GM23248 (cell line): ENCODE measurements around the gene LHFPL2. TPM values are rescaled to one million over a fixed set of nuclear protein-coding genes. Genes with fewer than 3 reads are reported as not detected.

Experiments used
- DNase-seq: peaks from one replicate; pipeline ENCODE4 v3.0.0-alpha.2; 2015
- H2AFZ ChIP-seq: fragments of 200-600 bp; sonication (generic); 2 replicates; pipeline ENCODE4 v1.6.1; 2016; ENCODE audit warnings: antibody characterized with exemption
- H3F3A ChIP-seq: fragments of 200-600 bp; sonication (generic); 2 replicates; pipeline ENCODE4 v1.6.1; 2016; ENCODE audit warnings: mild to moderate bottlenecking, antibody characterized with exemption, mixed run types; ENCODE audit not compliant: insufficient read depth
- H3K27ac ChIP-seq: fragments of 200-600 bp; sonication (generic); 2 replicates; pipeline ENCODE4 v1.5.1; 2016; ENCODE audit warnings: mild to moderate bottlenecking
- H3K27me3 ChIP-seq: fragments of 200-600 bp; sonication (generic); replicated peaks from 2 replicates; pipeline ENCODE4 v1.6.1; 2016; ENCODE audit warnings: mild to moderate bottlenecking; ENCODE audit not compliant: insufficient read depth
- H3K36me3 ChIP-seq: fragments of 200-600 bp; sonication (generic); 2 replicates; pipeline ENCODE4 v1.6.1; 2016; ENCODE audit warnings: low read depth, mild to moderate bottlenecking
- H3K4me1 ChIP-seq: fragments of 200-600 bp; sonication (generic); 2 replicates; pipeline ENCODE4 v1.6.1; 2016; ENCODE audit warnings: mild to moderate bottlenecking; ENCODE audit not compliant: insufficient read depth
- H3K4me2 ChIP-seq: fragments of 200-600 bp; sonication (generic); one replicate; pipeline ENCODE4 v1.6.1; 2016; ENCODE audit warnings: mild to moderate bottlenecking; ENCODE audit not compliant: unreplicated experiment
- H3K4me3 ChIP-seq: fragments of 200-600 bp; sonication (generic); 2 replicates; pipeline ENCODE4 v1.5.1; 2016; ENCODE audit warnings: mild to moderate bottlenecking
- H3K79me2 ChIP-seq: fragments of 200-600 bp; sonication (generic); 2 replicates; pipeline ENCODE4 v1.6.1; 2016; ENCODE audit warnings: mild to moderate bottlenecking; ENCODE audit not compliant: insufficient read depth
- H3K9ac ChIP-seq: fragments of 200-600 bp; sonication (generic); 2 replicates; pipeline ENCODE4 v1.6.1; 2016; ENCODE audit warnings: mild to moderate bottlenecking
- H3K9me2 ChIP-seq: fragments of 200-600 bp; sonication (generic); 2 replicates; pipeline ENCODE4 v1.6.1; 2016; ENCODE audit warnings: mixed run types, mild to moderate bottlenecking, moderate library complexity; ENCODE audit not compliant: insufficient read depth
- H3K9me3 ChIP-seq: fragments of 200-600 bp; sonication (generic); one replicate; pipeline ENCODE4 v1.6.1; 2017; ENCODE audit warnings: low read depth
- H4K20me1 ChIP-seq: fragments of 200-600 bp; sonication (generic); 2 replicates; pipeline ENCODE4 v1.6.0; 2016; ENCODE audit not compliant: insufficient read depth
- EZH2 ChIP-seq: fragments of 200-600 bp; sonication (generic); IDR thresholded peaks from 2 replicates; pipeline ENCODE4 v1.6.1; 2018; ENCODE audit warnings: antibody characterized with exemption, mild to moderate bottlenecking; ENCODE audit not compliant: insufficient read depth, poor library complexity, severe bottlenecking
- EZH2phosphoT487 ChIP-seq: fragments of 200-600 bp; sonication (generic); IDR thresholded peaks from 2 replicates; pipeline ENCODE4 v1.6.1; 2018; ENCODE audit warnings: antibody characterized with exemption, moderate library complexity, mild to moderate bottlenecking, low read depth; ENCODE audit not compliant: insufficient read depth
- WGBS, 2 experiments: methylation state at CpG; one replicate each; pipeline ENCODE4 v1.1.6; 2015 to 2017; ENCODE audit warnings: low lambda C conversion rate in 2 of 2, low coverage in 1 of 2; ENCODE audit errors: missing lambda C conversion rate in 2 of 2; 5-methylcytosine and 5-hydroxymethylcytosine counted together
- in situ Hi-C: fragments of 300-500 bp; cut with MboI; formaldehyde crosslinking; loops from 2 replicates; pipeline ENCODE4 v1.15.0; 2020
- polyA plus RNA-seq: library from polyadenylated mRNA; unstranded; fragments of >200 nt; fragmentation: Nextera tagmentation; extraction: Ambion mirVana; gene quantifications from 2 replicates; pipeline ENCODE4 v1.2.1, GENCODE V29; 2016
- total RNA-seq: library from RNA; depleted of rRNA; stranded (reverse); fragments of >200 nt; shearing (Covaris generic); gene quantifications from 2 replicates; pipeline ENCODE4 v1.2.3, GENCODE V29; 2014

Gene LHFPL2
- total and polyA plus RNA-seq, 2 experiments from 2014 or later, result 8.0 to 13.7 TPM

DNA sequence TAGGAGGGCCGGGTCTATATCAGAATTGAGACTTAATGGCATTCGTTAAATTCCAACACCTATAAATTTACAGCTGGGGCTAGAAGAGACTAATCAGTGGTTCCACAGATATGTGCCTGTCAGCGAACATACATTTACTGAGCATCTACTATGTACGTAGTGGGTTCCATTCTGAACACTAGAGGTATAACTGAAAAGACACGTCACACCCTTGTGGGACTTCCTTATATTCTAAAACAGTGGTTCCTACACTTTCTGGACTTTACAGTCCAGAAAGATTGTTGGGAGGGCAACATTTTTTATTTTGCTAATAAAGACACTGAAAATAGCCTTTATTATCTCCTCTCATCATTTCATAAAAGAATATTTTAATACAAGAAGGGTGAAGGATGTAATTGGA lies 147.7 kb downstream of the LHFPL2 start:
- peaks cover 75% of the 10 kb centered on the region for H3K4me1 ChIP-seq
- WGBS, 2 experiments, result 75 to 77% methylated on average over 5 of the region's 5 CpGs

DNA sequence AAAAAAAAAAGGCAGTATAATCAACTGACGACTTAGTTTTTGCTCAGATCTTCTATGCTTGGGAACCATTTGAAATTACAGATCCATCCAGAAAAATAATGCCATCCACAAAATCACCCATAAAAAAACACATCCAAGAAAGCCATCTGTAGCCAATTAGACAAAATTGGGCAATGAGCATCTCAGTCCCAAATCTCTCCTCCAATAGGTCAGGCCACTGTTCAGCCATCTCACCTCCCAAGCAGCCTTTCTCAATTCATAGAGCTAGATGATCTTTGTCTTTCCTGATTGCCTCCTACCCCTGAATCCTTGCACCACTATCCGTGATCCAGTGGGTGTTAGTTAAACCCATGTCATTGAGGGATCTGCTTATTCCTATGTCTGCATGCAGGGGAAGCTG lies 148.5 kb downstream of the LHFPL2 start:
- WGBS, 2 experiments, result 59 to 61% methylated on average over 2 of the region's 2 CpGs
- Histone ChIP-seq H3K4me2 (no peak overlapping the region), H3K27me3 (no peaks in the 10 kb centered on the region), H4K20me1 (no peaks in the 10 kb centered on the region), H3K4me3 (no peak overlapping the region), H3K36me3 (no peaks in the 10 kb centered on the region), H3K4me1 (peaks cover 68% of the 10 kb centered on the region), H3K9me3 (no peaks in the 10 kb centered on the region), H3K27ac (no peak overlapping the region), H3K9me2 (no peaks in the 10 kb centered on the region), H3K79me2 (peaks cover 44% of the 10 kb centered on the region; the same call in 1 of the 2 replicates), H3F3A (peaks cover 41% of the 10 kb centered on the region), H2AFZ (no peak overlapping the region), H3K9ac (no peak overlapping the region)
- in situ Hi-C loops, result no loop called here
- TF ChIP-seq EZH2 (no peak), EZH2phosphoT487 (no peak)
- DNase-seq, result peak; percentile 32

More for the DNA sequence above, 147.7 kb downstream of the LHFPL2 start:
- no peaks in the 10 kb centered on the region for H3K9me2 ChIP-seq
- no peaks in the 10 kb centered on the region for H3K9me3 ChIP-seq
- TF ChIP-seq EZH2 (no peak), EZH2phosphoT487 (no peak)
- no peaks in the 10 kb centered on the region for H3K36me3 ChIP-seq
- peaks cover 50% of the 10 kb centered on the region for H3F3A ChIP-seq
- no peak overlapping the region for H2AFZ ChIP-seq
- H3K4me3 ChIP-seq, result no peak overlapping the region
- no peak overlapping the region for H3K9ac ChIP-seq
- no peak overlapping the region for H3K4me2 ChIP-seq
- H4K20me1 ChIP-seq, result no peaks in the 10 kb centered on the region
- H3K79me2 ChIP-seq, result peaks cover 44% of the 10 kb centered on the region; the same call in 1 of the 2 replicates
- peak overlapping the region; percentile 69 for H3K27ac ChIP-seq
- DNase-seq, result no peak
- no peaks in the 10 kb centered on the region for H3K27me3 ChIP-seq
- in situ Hi-C loops, result no loop called here

DNA sequence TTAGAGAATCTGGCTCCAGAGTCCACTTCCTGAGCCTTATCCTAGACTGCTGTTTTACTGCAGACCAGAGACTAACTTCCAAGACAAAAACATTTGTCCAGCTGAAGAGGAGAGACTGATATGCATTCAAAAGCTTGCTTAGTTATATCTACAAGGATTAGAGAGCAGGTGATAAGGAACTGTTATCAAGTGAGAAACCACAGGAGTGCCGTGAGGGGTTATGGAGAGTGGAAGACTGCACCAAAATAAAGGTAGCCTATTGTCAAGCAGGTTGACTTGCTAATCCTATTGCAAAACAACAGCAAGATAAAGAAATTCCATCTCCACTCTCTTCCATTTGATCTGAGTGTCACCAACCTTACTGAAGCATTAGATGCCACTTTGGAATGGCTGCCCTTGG lies 149.1 kb downstream of the LHFPL2 start:
- no peak overlapping the region for H3K27ac ChIP-seq
- H3K79me2 ChIP-seq, result peaks cover 44% of the 10 kb centered on the region; the same call in 1 of the 2 replicates
- 94 to 100% methylated on average over 1 of the region's 1 CpG for WGBS, 2 experiments
- H3K9me3 ChIP-seq, result no peaks in the 10 kb centered on the region
- no peak for DNase-seq
- peaks cover 65% of the 10 kb centered on the region for H3K4me1 ChIP-seq
- no peaks in the 10 kb centered on the region for H3K27me3 ChIP-seq
- H2AFZ ChIP-seq, result no peak overlapping the region
- peaks cover 39% of the 10 kb centered on the region for H3F3A ChIP-seq
- no peak overlapping the region for H3K9ac ChIP-seq
- H4K20me1 ChIP-seq, result no peaks in the 10 kb centered on the region
- no peaks in the 10 kb centered on the region for H3K9me2 ChIP-seq
- no peak overlapping the region for H3K4me3 ChIP-seq
- H3K36me3 ChIP-seq, result no peaks in the 10 kb centered on the region
- no peak overlapping the region for H3K4me2 ChIP-seq
- in situ Hi-C loops, result no loop called here
- no peak for TF ChIP-seq EZH2phosphoT487
- TF ChIP-seq EZH2, result no peak

DNA sequence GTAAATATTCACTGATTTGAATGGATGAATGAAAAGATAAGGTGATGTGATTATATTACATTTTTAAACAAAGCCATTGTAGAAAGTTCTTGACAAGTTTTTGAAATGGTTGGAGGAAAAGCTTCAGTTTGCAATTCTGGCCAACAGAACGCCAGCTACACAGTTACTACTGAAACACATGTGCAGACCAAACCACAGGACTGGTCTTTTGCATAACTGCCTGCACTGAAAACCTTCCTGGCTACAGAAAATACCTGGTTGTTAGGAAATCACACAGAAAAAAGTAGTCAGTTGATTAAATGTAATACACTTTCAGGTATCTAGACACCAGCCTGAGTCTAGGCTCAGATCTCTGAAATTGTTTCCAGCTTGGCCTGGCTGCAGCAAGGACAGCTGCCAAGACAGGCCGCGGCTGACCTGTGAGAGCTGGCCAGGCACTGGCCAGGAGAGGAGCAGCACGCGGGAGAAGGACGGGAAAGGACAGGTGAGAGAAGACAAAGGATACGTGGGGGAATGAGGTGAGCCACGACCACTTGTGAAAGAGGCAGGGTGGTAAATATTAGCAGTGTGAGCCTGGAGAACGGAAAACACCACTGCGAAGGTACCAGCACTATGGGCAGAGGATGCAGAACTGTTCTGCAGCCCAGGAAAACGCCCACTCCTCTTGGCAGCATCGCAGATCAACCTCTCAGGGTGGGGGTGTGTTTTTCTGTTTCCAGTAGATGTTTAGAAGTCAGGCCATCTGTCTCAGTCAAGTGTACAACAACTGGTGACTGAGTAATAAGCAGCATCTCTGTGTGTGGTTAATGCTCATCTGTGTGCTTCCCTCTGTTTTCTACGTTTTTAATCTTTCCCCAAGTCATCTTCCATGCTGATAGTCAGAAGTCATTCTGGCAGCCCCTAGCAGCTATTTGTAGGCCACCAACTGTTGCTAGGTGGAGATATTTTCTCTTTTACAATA lies 150.7 kb downstream of the LHFPL2 start:
- Histone ChIP-seq H3K27ac (no peak overlapping the region), H3K4me3 (no peak overlapping the region), H4K20me1 (no peaks in the 10 kb centered on the region), H3K79me2 (peaks cover 39% of the 10 kb centered on the region; the same call in 1 of the 2 replicates), H3K9me2 (no peaks in the 10 kb centered on the region), H3K9me3 (no peaks in the 10 kb centered on the region), H3K9ac (no peak overlapping the region), H3K4me2 (no peak overlapping the region), H2AFZ (no peak overlapping the region), H3K27me3 (no peaks in the 10 kb centered on the region), H3F3A (peaks cover 27% of the 10 kb centered on the region), H3K4me1 (peaks cover 54% of the 10 kb centered on the region), H3K36me3 (no peaks in the 10 kb centered on the region)
- 38 to 45% methylated on average over 13 of the region's 13 CpGs for WGBS, 2 experiments
- peak; percentile 24 for DNase-seq
- in situ Hi-C loops, result no loop called here
- TF ChIP-seq EZH2 (no peak), EZH2phosphoT487 (no peak)
